ENCODE results near the gene ARMH1.

DNA sequence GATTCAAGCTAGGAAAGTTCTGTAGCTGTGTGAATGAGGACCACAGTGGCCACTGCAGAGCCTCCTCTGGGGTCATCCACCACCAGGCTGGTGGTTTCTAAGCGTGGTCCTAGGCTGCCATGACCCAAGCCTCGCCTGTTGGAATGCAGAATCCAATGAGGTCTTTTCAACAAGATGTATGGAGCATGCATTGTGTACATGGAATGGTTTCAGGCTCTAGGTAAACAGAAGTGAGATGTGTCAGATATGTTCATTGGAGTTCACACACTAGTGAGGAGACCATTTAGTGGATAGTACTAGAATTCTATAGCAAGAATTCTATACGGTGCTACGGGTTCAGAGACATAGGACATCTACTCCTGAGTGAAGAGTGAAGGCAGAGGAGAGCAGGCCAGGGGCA is 45.8 kb downstream of the ARMH1 start:
- TF ChIP-seq, protein P1, sequence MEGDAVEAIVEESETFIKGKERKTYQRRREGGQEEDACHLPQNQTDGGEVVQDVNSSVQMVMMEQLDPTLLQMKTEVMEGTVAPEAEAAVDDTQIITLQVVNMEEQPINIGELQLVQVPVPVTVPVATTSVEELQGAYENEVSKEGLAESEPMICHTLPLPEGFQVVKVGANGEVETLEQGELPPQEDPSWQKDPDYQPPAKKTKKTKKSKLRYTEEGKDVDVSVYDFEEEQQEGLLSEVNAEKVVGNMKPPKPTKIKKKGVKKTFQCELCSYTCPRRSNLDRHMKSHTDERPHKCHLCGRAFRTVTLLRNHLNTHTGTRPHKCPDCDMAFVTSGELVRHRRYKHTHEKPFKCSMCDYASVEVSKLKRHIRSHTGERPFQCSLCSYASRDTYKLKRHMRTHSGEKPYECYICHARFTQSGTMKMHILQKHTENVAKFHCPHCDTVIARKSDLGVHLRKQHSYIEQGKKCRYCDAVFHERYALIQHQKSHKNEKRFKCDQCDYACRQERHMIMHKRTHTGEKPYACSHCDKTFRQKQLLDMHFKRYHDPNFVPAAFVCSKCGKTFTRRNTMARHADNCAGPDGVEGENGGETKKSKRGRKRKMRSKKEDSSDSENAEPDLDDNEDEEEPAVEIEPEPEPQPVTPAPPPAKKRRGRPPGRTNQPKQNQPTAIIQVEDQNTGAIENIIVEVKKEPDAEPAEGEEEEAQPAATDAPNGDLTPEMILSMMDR (IDR thresholded peaks at IDR 0.05; ENCODE audit: low read depth, low read length), result no peak
- TF ChIP-seq POLR2A (IDR thresholded peaks at IDR 0.05; ENCODE audit: extremely low read depth, insufficient read length), result no peak
- TF ChIP-seq, protein P2, sequence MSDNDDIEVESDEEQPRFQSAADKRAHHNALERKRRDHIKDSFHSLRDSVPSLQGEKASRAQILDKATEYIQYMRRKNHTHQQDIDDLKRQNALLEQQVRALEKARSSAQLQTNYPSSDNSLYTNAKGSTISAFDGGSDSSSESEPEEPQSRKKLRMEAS (IDR thresholded peaks at IDR 0.05; ENCODE audit: low read depth, low read length), result no peak
